Psoas muscle (tissue), 8 donors: ENCODE results near the gene TMEM167A. TPM values are rescaled to one million over a fixed set of nuclear protein-coding genes. Genes with fewer than 3 reads are reported as not detected.

Source experiments
- ATAC-seq, 4 donors: fragments of 200-7000 bp; cut with Tn5 transposase; one replicate each; pipeline ENCODE4 v1.9.1; 2020; ENCODE audit warnings: moderate library complexity in 3 of 4, mild to moderate bottlenecking in 2 of 4
- DNase-seq, 2 donors: peaks; one replicate each; pipeline ENCODE4 v3.0.0-alpha.2; 2020
- H3K27ac ChIP-seq: fragments of 200-600 bp; one replicate; pipeline ENCODE4 v1.8.0; 2022
- H3K27me3 ChIP-seq, 3 donors: fragments of 200-600 bp in 1 of 3; one replicate each; pipeline versions ENCODE4 v1.6.1 to v1.8.0; 2013 to 2022; ENCODE audit warnings: low read length in 2 of 3, mild to moderate bottlenecking in 2 of 3, moderate library complexity in 1 of 3; ENCODE audit not compliant: insufficient read depth in 3 of 3
- H3K36me3 ChIP-seq, 2 donors: fragments of 200-600 bp in 1 of 2; one replicate each; pipeline versions ENCODE4 v1.6.1 to v1.8.0; 2013 to 2022; ENCODE audit warnings: low read depth in 1 of 2, mild to moderate bottlenecking in 1 of 2, moderate library complexity in 1 of 2; ENCODE audit not compliant: insufficient read depth in 1 of 2
- H3K4me1 ChIP-seq: fragments of 200-600 bp; one replicate; pipeline ENCODE4 v1.8.0; 2022
- H3K4me3 ChIP-seq: fragments of 200-600 bp; one replicate; pipeline ENCODE4 v1.8.0; 2022; ENCODE audit warnings: mild to moderate bottlenecking
- H3K9me3 ChIP-seq: fragments of 200-600 bp; one replicate; pipeline ENCODE4 v1.8.0; 2022
- WGBS, 3 donors: extraction: QIAGEN DNeasy Blood & Tissue Kit; methylation state at CpG; one replicate each; pipeline versions ENCODE4 v1.1.6 to v1.1.7; 2013; 5-methylcytosine and 5-hydroxymethylcytosine counted together
- intact Hi-C, 2 donors: fragments of 100-400 bp; cut with DNase I; formaldehyde crosslinking; loops; one replicate each; pipeline versions ENCODE4 v1.11.0 to v1.14.2; 2022
- polyA plus RNA-seq, 3 donors: library from polyadenylated mRNA; stranded (reverse); fragments of 200-250 nt; gene quantifications; one replicate each; pipeline ENCODE4 v1.2.3, GENCODE V29; 2013
- total RNA-seq, 4 donors: library from RNA; stranded (reverse); fragmentation: NEBNext Ultra II Directional in 2 of 4; extraction: Animal tissue kit (Norgen Biotek cat#: 25700) in 2 of 4; gene quantifications; one replicate each; pipeline versions ENCODE4 v1.2.1 to v1.2.4, GENCODE V29; 2021 to 2023
- TF ChIP-seq, protein P1 (sequence below): fragments of 200-600 bp; IDR thresholded peaks from one replicate; pipeline ENCODE4 v1.8.0; 2022; ENCODE audit warnings: antibody characterized with exemption
- donor health status: healthy with polysubstance abuse.
- donor health status: DM: no; HTN: no; CAD: no; lungs with moderate emphysema.
- donor health status: Bipolar disorder and iron deficiency.
- donor health status: healthy.
- donor health status: DM: yes; HTN: yes; CAD: no.
- donor health status: DM: no; HTN: no; CAD: no.
- donor health status: DM: no; HTN: no; CAD: no.
- donor health status: DM: yes; HTN: yes; CAD: no.

TMEM167A gene
- total and polyA plus RNA-seq, 7 donors = 17.7 to 60.8 (median 33.2) TPM

DNA sequence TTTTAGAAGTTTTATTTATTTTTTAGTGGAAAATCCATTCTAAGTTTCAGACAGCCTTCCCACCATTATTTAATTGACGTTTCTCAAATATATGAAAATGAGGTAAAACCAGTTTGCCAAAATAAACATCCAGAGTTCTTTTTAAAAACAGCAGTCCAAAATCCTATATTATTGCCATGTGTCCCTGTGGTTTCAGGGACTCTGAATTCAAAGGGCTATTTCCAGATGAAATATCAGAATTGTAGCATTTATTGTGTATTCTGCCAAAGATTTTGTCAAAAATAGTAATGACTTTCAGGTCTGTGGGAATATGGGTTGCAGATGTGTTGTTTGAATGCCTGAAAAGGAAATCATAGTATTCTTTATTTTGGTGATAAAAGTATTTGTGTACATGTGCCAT, 41.8 kb upstream of the TMEM167A start:
- intact Hi-C loops = no loop called here
- ATAC-seq = no peak
- H3K4me3 ChIP-seq = no peak overlapping the region
- no peaks in the 10 kb centered on the region for H3K36me3 ChIP-seq
- H3K27me3 ChIP-seq = no peaks in the 10 kb centered on the region
- H3K27ac ChIP-seq = no peak overlapping the region
- 80 to 86% (median 83%) methylated on average over 1 of the region's 1 CpG for WGBS, 3 donors
- TF ChIP-seq, protein P1, sequence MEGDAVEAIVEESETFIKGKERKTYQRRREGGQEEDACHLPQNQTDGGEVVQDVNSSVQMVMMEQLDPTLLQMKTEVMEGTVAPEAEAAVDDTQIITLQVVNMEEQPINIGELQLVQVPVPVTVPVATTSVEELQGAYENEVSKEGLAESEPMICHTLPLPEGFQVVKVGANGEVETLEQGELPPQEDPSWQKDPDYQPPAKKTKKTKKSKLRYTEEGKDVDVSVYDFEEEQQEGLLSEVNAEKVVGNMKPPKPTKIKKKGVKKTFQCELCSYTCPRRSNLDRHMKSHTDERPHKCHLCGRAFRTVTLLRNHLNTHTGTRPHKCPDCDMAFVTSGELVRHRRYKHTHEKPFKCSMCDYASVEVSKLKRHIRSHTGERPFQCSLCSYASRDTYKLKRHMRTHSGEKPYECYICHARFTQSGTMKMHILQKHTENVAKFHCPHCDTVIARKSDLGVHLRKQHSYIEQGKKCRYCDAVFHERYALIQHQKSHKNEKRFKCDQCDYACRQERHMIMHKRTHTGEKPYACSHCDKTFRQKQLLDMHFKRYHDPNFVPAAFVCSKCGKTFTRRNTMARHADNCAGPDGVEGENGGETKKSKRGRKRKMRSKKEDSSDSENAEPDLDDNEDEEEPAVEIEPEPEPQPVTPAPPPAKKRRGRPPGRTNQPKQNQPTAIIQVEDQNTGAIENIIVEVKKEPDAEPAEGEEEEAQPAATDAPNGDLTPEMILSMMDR = no peak
- no peaks in the 10 kb centered on the region for H3K4me1 ChIP-seq
- peaks cover 7% of the 10 kb centered on the region for H3K9me3 ChIP-seq
- no peak for DNase-seq

DNA sequence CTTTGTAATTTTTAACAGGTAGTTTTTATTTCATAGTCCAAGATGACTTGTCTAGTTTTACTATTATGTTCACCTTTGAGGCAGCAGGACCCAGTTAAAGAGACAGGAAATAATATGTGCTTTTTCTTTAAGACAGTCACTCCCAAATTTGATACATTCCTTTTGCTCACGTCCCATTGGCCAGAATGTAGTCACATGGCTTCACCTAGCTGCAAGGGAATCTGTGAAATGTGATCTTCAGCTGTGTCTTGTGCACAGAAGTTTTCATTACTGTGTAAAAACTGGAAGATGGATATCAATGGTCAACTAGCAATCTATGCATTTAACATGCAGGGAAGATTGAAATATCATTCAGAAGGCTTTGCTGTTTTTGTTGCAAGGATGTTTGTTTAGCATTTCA, 41.3 kb upstream of the TMEM167A start:
- Histone ChIP-seq H3K36me3 (no peaks in the 10 kb centered on the region), H3K4me3 (no peak overlapping the region), H3K27ac (no peak overlapping the region), H3K4me1 (no peaks in the 10 kb centered on the region), H3K27me3 (no peaks in the 10 kb centered on the region), H3K9me3 (peaks cover 7% of the 10 kb centered on the region)
- ATAC-seq (no peak), DNase-seq (no peak)
- 87 to 95% (median 89%) methylated on average over 1 of the region's 1 CpG for WGBS, 3 donors
- intact Hi-C loops = no loop called here
- TF ChIP-seq, protein P1 = no peak

DNA sequence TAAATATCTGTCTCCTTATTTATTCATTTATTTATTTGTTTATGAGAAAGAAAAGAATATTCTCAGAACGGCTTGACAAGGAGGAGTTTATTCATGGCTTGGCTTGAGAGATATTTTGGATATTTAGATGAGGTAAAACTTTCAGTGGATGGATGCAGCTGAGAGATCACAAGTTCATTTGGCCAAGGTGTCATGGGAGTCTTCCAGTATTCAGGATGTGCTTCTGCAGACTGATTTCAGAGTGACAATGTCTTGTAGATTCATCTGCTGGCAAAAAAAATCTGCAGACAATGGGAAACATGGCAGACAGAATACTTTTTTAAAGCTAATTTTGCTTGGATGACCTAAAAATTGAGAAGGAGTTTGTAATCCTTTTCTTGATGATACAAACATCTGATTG, 38.6 kb upstream of the TMEM167A start:
- WGBS, 3 donors = 61 to 74% (median 69%) methylated on average over 1 of the region's 1 CpG
- H3K9me3 ChIP-seq = peaks cover 7% of the 10 kb centered on the region

DNA sequence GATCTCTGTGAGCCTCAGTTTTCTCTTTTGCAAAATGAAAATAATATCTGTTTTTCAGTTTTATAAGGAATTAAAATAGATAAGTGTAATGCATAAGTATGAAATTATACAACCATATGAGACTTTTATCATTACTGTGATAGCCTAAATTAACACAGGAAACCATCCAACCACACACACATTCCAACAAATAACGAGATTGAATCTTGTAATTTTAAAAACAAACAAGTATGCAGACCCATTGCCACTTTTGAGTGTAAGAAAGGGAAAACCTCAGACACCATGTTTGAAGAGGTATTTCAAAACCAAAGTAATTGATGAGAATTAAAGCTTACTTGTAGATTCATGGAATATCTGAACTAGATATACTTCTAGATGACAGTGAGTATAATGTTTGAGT, 32.2 kb upstream of the TMEM167A start:
- H3K4me3 ChIP-seq = no peak overlapping the region
- no peaks in the 10 kb centered on the region for H3K9me3 ChIP-seq
- intact Hi-C loops = no loop called here
- DNase-seq = no peak
- no peak for ATAC-seq
- no peaks in the 10 kb centered on the region for H3K36me3 ChIP-seq
- TF ChIP-seq, protein P1 = no peak
- H3K27ac ChIP-seq = no peak overlapping the region
- WGBS, 3 donors = 81 to 90% (median 85%) methylated on average over 1 of the region's 1 CpG
- no peaks in the 10 kb centered on the region for H3K27me3 ChIP-seq
- no peaks in the 10 kb centered on the region for H3K4me1 ChIP-seq

More for the DNA sequence above, 38.6 kb upstream of the TMEM167A start:
- no peaks in the 10 kb centered on the region for H3K27me3 ChIP-seq
- intact Hi-C loops = no loop called here
- ATAC-seq (no peak), DNase-seq (no peak)
- TF ChIP-seq, protein P1 = no peak
- H3K4me3 ChIP-seq = no peak overlapping the region
- H3K27ac ChIP-seq = no peak overlapping the region
- no peaks in the 10 kb centered on the region for H3K36me3 ChIP-seq
- no peaks in the 10 kb centered on the region for H3K4me1 ChIP-seq

DNA sequence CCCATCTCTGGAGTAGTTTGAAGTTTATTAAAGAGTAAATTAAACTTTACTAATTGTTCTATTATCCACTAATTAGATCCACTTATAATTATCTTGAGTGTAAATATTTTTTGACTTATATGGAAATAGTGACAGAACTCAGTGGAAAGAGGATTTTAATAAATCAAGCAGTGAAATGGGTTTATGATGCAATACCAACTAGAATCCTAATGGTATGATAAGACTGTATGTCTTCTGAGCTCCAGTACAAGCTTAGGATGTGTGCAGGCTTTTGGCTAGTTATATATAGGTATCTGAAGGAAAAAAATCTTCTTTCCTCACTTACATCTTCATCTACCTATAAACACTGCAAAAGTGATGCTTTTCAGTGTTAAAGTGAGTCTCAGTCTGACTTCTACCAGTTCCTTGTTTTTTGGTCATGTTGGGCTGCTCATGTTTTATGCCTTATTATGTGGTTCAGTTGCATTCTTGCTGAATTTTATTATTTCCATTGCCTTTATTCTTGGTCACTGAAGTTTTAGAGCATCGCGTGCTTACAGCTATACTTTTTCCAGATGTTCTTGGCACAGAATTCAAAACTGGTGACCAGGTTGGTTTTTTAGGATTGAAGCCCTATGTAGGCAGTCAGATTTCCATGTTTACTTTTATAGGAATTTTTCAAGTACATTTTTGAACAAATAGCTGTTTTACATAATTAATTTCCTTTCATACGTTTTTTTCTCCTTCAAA, 30.7 kb upstream of the TMEM167A start:
- Histone ChIP-seq H3K27me3 (no peaks in the 10 kb centered on the region), H3K4me1 (no peaks in the 10 kb centered on the region), H3K27ac (no peak overlapping the region), H3K9me3 (no peaks in the 10 kb centered on the region), H3K4me3 (no peak overlapping the region), H3K36me3 (no peaks in the 10 kb centered on the region)
- no peak for ATAC-seq
- intact Hi-C loops = no loop called here
- DNase-seq = no peak
- WGBS, 3 donors = 86 to 91% (median 88%) methylated on average over 3 of the region's 3 CpGs
- TF ChIP-seq, protein P1 = no peak
